HG03066 (cell line): ENCODE measurements around the gene LYZL4.

Source experiments
- ATAC-seq: cut with Tn5 transposase; IDR thresholded peaks from one replicate; pipeline ENCODE4 v1.9.1; 2021; ENCODE audit warnings: low read depth; ENCODE audit not compliant: unreplicated experiment

LYZL4 gene

GRCh38 chr3:42377681-42378080, 32.7 kb downstream of the LYZL4 start:
- ATAC-seq = no peak

- no peak for ATAC-seq
Measured at GRCh38 chr3:42376344-42376798, 34.0 kb downstream of the LYZL4 start.

DNA sequence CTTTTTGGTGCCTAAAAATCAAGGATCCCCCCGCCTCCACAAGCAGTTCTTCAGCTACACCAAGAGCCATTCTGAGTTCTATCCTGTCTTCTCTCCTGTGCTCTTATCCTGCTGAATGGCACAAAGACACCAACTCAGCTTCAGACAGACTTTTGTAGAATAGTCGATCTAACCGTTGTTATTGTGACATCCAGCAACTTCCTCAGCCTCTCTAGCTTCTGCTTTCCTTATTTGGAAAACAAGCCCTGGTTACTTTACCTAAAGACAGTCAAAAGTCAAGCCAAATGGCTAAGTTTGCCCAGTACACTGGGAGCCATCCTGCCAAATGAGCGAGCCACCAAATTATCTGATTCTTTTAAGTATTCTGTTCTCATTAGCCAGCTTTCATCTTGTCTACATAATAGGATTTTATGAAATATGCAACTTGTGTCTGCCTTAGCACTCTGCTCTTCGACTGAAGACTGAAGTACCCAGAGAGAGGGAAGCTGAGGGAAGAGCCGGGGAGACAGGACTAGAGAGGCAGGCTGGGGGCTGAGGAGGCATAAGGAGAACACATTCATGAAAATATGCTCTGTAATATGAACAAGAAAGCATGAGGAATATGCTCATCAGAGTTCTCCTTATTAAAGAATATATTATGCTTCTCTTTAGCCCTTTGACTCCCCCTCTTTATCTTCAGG, 35.1 kb downstream of the LYZL4 start:
- no peak for ATAC-seq

- ATAC-seq = no peak
Measured at GRCh38 chr3:42371776-42372175, 38.6 kb downstream of the LYZL4 start.

GRCh38 chr3:42369832-42370231, 40.6 kb downstream of the LYZL4 start:
- ATAC-seq = no peak

- ATAC-seq = no peak
Measured at GRCh38 chr3:42369304-42369703, 41.1 kb downstream of the LYZL4 start.

DNA sequence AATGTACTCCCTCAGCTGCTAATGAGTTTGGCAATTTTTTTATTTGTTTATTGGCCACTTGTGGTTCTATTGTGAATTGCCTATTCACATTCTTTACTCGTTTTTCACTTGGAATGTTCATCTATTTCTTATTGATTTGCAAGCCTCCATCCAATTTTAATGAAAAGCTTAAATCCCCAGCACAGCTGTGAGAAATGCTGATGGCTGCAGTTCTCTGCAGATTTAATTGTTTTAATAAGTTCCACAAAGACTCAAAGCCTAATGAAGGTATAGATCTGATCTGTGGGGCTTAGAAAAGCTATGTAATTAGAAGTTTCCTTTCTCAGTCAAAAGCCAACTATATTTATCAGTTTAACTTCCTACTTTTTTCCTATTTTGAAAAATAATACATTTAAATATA, 41.5 kb downstream of the LYZL4 start:
- ATAC-seq = no peak

- no peak for ATAC-seq
Measured at GRCh38 chr3:42367903-42368302, 42.5 kb downstream of the LYZL4 start.

GRCh38 chr3:42366550-42366949, 43.9 kb downstream of the LYZL4 start:
- ATAC-seq = no peak

GRCh38 chr3:42357335-42357734, 53.1 kb downstream of the LYZL4 start:
- ATAC-seq = no peak

GRCh38 chr3:42355612-42356011, 54.8 kb downstream of the LYZL4 start:
- ATAC-seq = no peak

- no peak for ATAC-seq
Measured at GRCh38 chr3:42353631-42354030, 56.8 kb downstream of the LYZL4 start.

- ATAC-seq = no peak
Measured at GRCh38 chr3:42351207-42351606, 59.2 kb downstream of the LYZL4 start.

DNA sequence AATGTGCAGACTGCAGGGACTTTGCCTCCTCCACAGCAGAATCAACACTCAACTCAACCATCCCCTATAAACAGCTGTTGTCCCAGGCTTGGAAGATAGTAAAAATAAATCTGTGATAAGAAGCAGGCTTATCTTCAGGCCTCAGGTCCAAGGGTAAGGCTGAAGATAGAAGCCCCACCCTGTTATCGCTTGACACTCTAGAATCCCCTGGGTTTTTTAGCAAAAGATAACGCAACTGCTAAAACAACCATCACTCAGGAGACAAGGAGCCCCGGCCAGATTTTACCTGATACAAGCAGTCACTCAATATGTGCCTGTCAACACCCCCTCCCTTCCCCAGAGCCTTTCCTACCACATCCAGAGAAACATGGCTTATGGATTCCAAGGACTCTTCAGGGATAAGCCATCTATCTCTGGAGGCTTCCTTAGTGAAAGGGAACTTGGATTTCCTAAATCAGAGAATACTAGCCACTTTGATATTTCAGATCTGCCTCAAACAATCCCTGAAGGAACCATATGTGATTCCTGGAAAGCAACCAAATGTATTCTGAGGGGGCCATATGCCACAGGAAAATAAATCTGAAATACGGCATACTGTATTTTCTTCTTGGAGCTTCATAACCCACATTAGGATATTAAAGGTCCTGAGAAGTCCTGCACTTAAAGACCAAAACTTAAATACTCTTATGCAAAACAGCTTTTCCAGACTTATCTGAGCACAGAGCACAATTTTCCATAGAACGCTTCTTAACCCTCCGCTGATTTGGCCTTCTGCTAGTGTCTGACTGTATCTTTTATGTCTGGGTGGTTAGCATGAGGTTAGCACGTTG, 60.4 kb downstream of the LYZL4 start:
- no peak for ATAC-seq

DNA sequence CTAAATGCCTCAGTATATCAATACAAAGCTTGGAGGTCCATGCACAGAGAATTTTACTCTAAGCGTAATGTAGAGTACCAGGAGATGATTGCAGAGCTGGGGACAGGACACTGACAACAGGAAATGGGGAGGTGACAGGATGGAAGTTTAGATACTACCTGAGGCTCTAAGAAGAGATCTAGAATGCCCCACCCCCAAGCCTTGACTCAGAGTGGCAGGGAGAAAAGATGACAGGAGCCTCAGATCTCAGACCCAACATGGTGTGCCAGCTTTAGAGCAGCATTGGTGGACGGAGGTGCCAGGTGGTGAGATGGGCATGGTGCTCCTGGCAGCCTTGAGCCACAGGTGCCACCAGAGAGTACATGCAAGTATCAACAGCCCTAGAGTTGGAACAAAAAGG, 62.5 kb downstream of the LYZL4 start:
- no peak for ATAC-seq
